Stimulated activated CD4-positive, alpha-beta T cell treated with anti-CD3 and anti-CD28 coated beads, Interleukin-1b, Interleukin-23, amount 100 ng/mL, for 24 hours (primary cell): ENCODE data around the gene LAMB4.

Experiments used
- DNase-seq, 4 experiments: peaks; one replicate each; pipeline ENCODE4 v3.0.0-alpha.2; 2020; ENCODE audit warnings: low read depth in 4 of 4, low spot score in 1 of 4

LAMB4 gene

GRCh38 chr7:108142180-108142579 lies 12.0 kb upstream of the LAMB4 start:
- no peak for DNase-seq

GRCh38 chr7:108140671-108141070 lies 10.5 kb upstream of the LAMB4 start:
- no peak for DNase-seq

GRCh38 chr7:108138911-108139310 lies 8.8 kb upstream of the LAMB4 start:
- DNase-seq: no peak

GRCh38 chr7:108137993-108138392 lies 7.8 kb upstream of the LAMB4 start:
- DNase-seq: no peak

- no peak for DNase-seq
Observed at GRCh38 chr7:108137040-108137439, 6.9 kb upstream of the LAMB4 start.

GRCh38 chr7:108136191-108136688 lies 6.1 kb upstream of the LAMB4 start:
- DNase-seq: no peak

- peak in 1 of 4 experiments; percentile 22 for DNase-seq
Observed at GRCh38 chr7:108135446-108136190, 5.5 kb upstream of the LAMB4 start.

- DNase-seq: no peak
Observed at GRCh38 chr7:108134486-108134885, 4.3 kb upstream of the LAMB4 start.

GRCh38 chr7:108132551-108133265 lies 2.5 kb upstream of the LAMB4 start:
- no peak for DNase-seq

- DNase-seq: no peak
Observed at GRCh38 chr7:108129018-108129965, 869 bp downstream of the LAMB4 start.

GRCh38 chr7:108128514-108128913 lies 1.6 kb downstream of the LAMB4 start:
- DNase-seq: no peak

- no peak for DNase-seq
Observed at GRCh38 chr7:108127461-108127860, 2.7 kb downstream of the LAMB4 start.

- DNase-seq: no peak
Observed at GRCh38 chr7:108124820-108125219, 5.3 kb downstream of the LAMB4 start.

GRCh38 chr7:108122181-108122580 lies 8.0 kb downstream of the LAMB4 start:
- DNase-seq: no peak

GRCh38 chr7:108120933-108121332 lies 9.2 kb downstream of the LAMB4 start:
- no peak for DNase-seq

- DNase-seq: no peak
Observed at GRCh38 chr7:108120196-108120595, 10.0 kb downstream of the LAMB4 start.

- DNase-seq: no peak
Observed at GRCh38 chr7:108118959-108119358, 11.2 kb downstream of the LAMB4 start.

- DNase-seq: no peak
Observed at GRCh38 chr7:108114117-108114841, 15.9 kb downstream of the LAMB4 start.

GRCh38 chr7:108112683-108113082 lies 17.5 kb downstream of the LAMB4 start:
- no peak for DNase-seq

GRCh38 chr7:108109221-108109908 lies 20.8 kb downstream of the LAMB4 start:
- DNase-seq: no peak
